NCI-H748 treated with DMSO at 0.1 percent for 48 hours (cell line): ENCODE measurements around the gene ZCCHC14.
"Not testable (repeated sequence)": the region's sequence is repeated elsewhere in the genome, so short reads cannot be mapped to it uniquely, and the experiment has no call there.

Source experiments
- DNase-seq: peaks from one replicate; lab custom pipeline; 2025; lab: John Stamatoyannopoulos, UW

ZCCHC14 gene

GRCh38 chr16:87409153-87409552 lies 83.7 kb downstream of the ZCCHC14 start:
- no peak for DNase-seq

GRCh38 chr16:87407511-87408112 lies 85.2 kb downstream of the ZCCHC14 start:
- DNase-seq = no peak

GRCh38 chr16:87406495-87407088 lies 86.2 kb downstream of the ZCCHC14 start:
- no peak for DNase-seq

- no peak for DNase-seq
Observed at GRCh38 chr16:87404764-87405625, 87.8 kb downstream of the ZCCHC14 start.

- DNase-seq = no peak
Observed at GRCh38 chr16:87395181-87395842, 97.5 kb downstream of the ZCCHC14 start.

- no peak for DNase-seq
Observed at GRCh38 chr16:87393680-87394055, 99.2 kb downstream of the ZCCHC14 start.

GRCh38 chr16:87392821-87393679 lies 99.8 kb downstream of the ZCCHC14 start:
- no peak for DNase-seq

- peak; percentile 67 for DNase-seq
Observed at GRCh38 chr16:87391950-87392820, 100.6 kb downstream of the ZCCHC14 start, which contains the start of gene MAP1LC3B. Gene MAP1LC3B (plus strand): TSS chr16:87392336. CDS start chr16:87392428, 92 bp downstream.

- DNase-seq = no peak
Observed at GRCh38 chr16:87391324-87391949, 101.4 kb downstream of the ZCCHC14 start.

GRCh38 chr16:87390641-87391323 lies 102.0 kb downstream of the ZCCHC14 start:
- no peak for DNase-seq

GRCh38 chr16:87389914-87390313 lies 102.9 kb downstream of the ZCCHC14 start:
- not testable (repeated sequence) for DNase-seq

- DNase-seq = no peak
Observed at GRCh38 chr16:87389245-87389644, 103.6 kb downstream of the ZCCHC14 start.

- no peak for DNase-seq
Observed at GRCh38 chr16:87388818-87389134, 104.0 kb downstream of the ZCCHC14 start.

- peak; percentile 94 for DNase-seq
Observed at GRCh38 chr16:87387942-87388817, 104.6 kb downstream of the ZCCHC14 start.

- not testable (repeated sequence) for DNase-seq
Observed at GRCh38 chr16:87384875-87385167, 108.0 kb downstream of the ZCCHC14 start.

- no peak for DNase-seq
Observed at GRCh38 chr16:87384162-87384874, 108.5 kb downstream of the ZCCHC14 start.

GRCh38 chr16:87383505-87384161 lies 109.2 kb downstream of the ZCCHC14 start, which contains the start of gene FBXO31:
Gene FBXO31 (minus strand): TSS chr16:87383776. CDS start chr16:87383744, 32 bp downstream.
- DNase-seq = peak; percentile 37
